ENCODE results near the gene TMEM63A. TPM values are rescaled to one million over a fixed set of nuclear protein-coding genes. Genes with fewer than 3 reads are reported as not detected.

TMEM63A gene
- total and polyA plus RNA-seq, 2 donors (not counting 1 experiment from before 2014, with no cell fraction given): 14.5 to 24.1 TPM

DNA sequence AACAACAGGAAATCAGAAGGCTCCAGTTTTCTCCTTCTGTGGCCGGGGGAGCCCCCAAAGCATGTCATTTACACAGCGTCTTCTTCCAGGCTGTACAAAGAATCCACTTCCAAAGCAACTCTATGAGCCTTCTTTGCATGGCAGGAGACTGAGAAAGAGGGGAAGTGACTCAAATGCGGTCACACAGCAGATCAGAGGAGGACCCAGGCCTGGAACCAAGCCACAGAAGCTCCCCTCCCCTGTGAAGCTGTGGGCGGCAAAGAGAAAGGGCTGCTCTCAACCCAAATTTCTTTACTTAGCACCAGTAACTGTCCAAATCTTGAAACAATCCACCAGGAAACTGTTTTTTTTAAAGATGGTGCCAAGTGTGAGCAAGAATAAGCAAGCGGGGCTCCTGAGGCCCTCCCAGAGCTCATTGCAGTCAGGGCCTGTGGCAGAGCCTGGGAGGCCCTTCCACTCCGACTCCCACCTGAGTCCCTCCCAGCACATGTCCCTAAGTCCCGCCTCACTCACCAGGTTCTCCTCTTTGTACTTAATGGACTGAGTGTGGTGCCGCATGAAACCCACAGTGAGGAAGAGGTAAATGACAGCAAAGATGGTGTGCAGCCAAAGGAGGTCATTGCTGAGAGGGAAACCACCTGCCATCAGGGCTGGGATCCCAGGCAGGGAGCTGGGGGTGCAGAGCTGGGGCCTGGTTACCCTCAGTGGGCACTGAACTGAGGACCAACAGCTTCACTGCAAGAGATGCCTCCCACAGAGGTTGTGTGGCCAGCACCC, 15.9 kb downstream of the TMEM63A start:
- no peak overlapping the region for H2AFZ ChIP-seq (ENCODE audit: low read length)
- H3K27me3 ChIP-seq (ENCODE audit: control insufficient read depth, insufficient read depth, low read length): no peaks in the 10 kb centered on the region
- DNase-seq (ENCODE audit: low read depth in 2 of 2): peak; percentile 55 to 87
- peaks cover 7% of the 10 kb centered on the region for H3K4me1 ChIP-seq (ENCODE audit: control insufficient read depth, extremely low read depth, insufficient read depth, low read length)
- no peak overlapping the region for H3K4me2 ChIP-seq (ENCODE audit: extremely low read depth, insufficient read depth, low read length)
- H3K79me2 ChIP-seq (ENCODE audit: control insufficient read depth, insufficient read depth, low read length): no peaks in the 10 kb centered on the region
- H3K9ac ChIP-seq (ENCODE audit: insufficient read depth, low read length): no peak overlapping the region
- no peaks in the 10 kb centered on the region for H4K20me1 ChIP-seq (ENCODE audit: control insufficient read depth, extremely low read depth, insufficient read depth, low read length)
- no peak overlapping the region for H3K4me3 ChIP-seq (replicated peaks in 1 of 4; ENCODE audit: control extremely low read depth in 1 of 4, insufficient read depth in 1 of 4, low read depth in 3 of 4, low read length in 4 of 4)
- peaks cover 23% of the 10 kb centered on the region for H3K36me3 ChIP-seq (ENCODE audit: control insufficient read depth, insufficient read depth, low read length)
- H3K9me3 ChIP-seq (ENCODE audit: control insufficient read depth, insufficient read depth, low read depth, low read length): no peaks in the 10 kb centered on the region
- no peak overlapping the region for H3K27ac ChIP-seq (ENCODE audit: insufficient read depth, low read length)
- no peak for TF ChIP-seq EZH2 (IDR thresholded peaks at IDR 0.05; ENCODE audit: low read length, missing control alignments)
- TF ChIP-seq, protein P1, sequence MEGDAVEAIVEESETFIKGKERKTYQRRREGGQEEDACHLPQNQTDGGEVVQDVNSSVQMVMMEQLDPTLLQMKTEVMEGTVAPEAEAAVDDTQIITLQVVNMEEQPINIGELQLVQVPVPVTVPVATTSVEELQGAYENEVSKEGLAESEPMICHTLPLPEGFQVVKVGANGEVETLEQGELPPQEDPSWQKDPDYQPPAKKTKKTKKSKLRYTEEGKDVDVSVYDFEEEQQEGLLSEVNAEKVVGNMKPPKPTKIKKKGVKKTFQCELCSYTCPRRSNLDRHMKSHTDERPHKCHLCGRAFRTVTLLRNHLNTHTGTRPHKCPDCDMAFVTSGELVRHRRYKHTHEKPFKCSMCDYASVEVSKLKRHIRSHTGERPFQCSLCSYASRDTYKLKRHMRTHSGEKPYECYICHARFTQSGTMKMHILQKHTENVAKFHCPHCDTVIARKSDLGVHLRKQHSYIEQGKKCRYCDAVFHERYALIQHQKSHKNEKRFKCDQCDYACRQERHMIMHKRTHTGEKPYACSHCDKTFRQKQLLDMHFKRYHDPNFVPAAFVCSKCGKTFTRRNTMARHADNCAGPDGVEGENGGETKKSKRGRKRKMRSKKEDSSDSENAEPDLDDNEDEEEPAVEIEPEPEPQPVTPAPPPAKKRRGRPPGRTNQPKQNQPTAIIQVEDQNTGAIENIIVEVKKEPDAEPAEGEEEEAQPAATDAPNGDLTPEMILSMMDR (conservative IDR thresholded peaks at IDR 0.05 in 1 of 2, IDR thresholded peaks at IDR 0.05 in 1 of 2; ENCODE audit: low read depth in 1 of 2, low read length in 2 of 2): no peak

DNA sequence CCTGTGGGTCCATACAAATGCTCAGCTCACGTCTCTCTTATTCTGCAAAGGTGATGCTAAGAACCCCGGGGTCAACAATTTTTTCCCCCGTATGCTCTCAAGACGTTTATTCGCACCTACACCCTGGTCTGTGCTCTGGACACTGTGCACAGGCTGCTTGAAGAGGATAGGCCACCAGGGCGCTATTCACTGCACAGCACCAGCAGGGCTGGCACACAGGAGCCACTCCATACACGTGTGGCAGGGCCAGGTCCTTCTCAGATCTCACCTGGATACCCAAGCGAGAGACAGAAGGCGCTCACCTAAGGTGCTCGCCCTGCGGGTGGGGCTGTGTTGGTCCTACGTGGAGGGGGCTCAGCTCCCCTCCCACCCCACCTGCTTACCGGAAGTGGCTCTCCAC, 16.7 kb downstream of the TMEM63A start:
- no peak overlapping the region for H3K4me2 ChIP-seq (ENCODE audit: extremely low read depth, insufficient read depth, low read length)

DNA sequence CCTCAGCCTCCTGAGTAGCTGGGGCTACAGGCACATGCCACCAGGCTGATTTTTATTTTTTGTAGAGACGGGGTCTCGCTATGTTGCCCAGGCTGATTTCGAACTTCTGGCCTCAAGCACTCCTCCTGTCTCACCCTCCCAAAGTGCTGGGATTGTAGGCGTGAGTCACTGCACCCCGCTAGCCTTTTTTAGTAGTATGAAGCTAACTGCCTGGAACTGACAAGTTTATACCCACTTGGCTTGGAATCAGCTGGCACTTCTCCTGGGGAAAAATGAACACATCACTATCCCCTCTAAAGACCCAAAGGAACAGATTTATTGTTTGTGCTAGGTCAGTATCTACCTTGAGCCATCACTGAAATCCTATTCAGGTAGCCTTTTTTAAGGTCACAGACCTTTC, 19.0 kb downstream of the TMEM63A start:
- peaks cover 29% of the 10 kb centered on the region for H3K36me3 ChIP-seq (ENCODE audit: control insufficient read depth, insufficient read depth, low read length)
- H3K79me2 ChIP-seq (ENCODE audit: control insufficient read depth, insufficient read depth, low read length): no peaks in the 10 kb centered on the region
- no peak overlapping the region for H3K4me3 ChIP-seq (replicated peaks in 1 of 4; ENCODE audit: control extremely low read depth in 1 of 4, insufficient read depth in 1 of 4, low read depth in 3 of 4, low read length in 4 of 4)
- no peak overlapping the region for H3K9ac ChIP-seq (ENCODE audit: insufficient read depth, low read length)
- H2AFZ ChIP-seq (ENCODE audit: low read length): no peak overlapping the region
- no peak overlapping the region for H3K27ac ChIP-seq (ENCODE audit: insufficient read depth, low read length)
- no peak for TF ChIP-seq EZH2 (IDR thresholded peaks at IDR 0.05; ENCODE audit: low read length, missing control alignments)
- TF ChIP-seq, protein P1 (conservative IDR thresholded peaks at IDR 0.05 in 1 of 2, IDR thresholded peaks at IDR 0.05 in 1 of 2; ENCODE audit: low read depth in 1 of 2, low read length in 2 of 2): no peak
- H4K20me1 ChIP-seq (ENCODE audit: control insufficient read depth, extremely low read depth, insufficient read depth, low read length): no peaks in the 10 kb centered on the region
- peak; percentile 49 to 54 for DNase-seq (ENCODE audit: low read depth in 2 of 2)
- H3K4me2 ChIP-seq (ENCODE audit: extremely low read depth, insufficient read depth, low read length): no peak overlapping the region
- H3K9me3 ChIP-seq (ENCODE audit: control insufficient read depth, insufficient read depth, low read depth, low read length): no peaks in the 10 kb centered on the region
- H3K4me1 ChIP-seq (ENCODE audit: control insufficient read depth, extremely low read depth, insufficient read depth, low read length): peaks cover 7% of the 10 kb centered on the region
- H3K27me3 ChIP-seq (ENCODE audit: control insufficient read depth, insufficient read depth, low read length): no peaks in the 10 kb centered on the region

More for the DNA sequence above, 16.7 kb downstream of the TMEM63A start:
- Histone ChIP-seq H3K79me2 (ENCODE audit: control insufficient read depth, insufficient read depth, low read length) (no peaks in the 10 kb centered on the region), H4K20me1 (ENCODE audit: control insufficient read depth, extremely low read depth, insufficient read depth, low read length) (no peaks in the 10 kb centered on the region), H3K9me3 (ENCODE audit: control insufficient read depth, insufficient read depth, low read depth, low read length) (no peaks in the 10 kb centered on the region), H2AFZ (ENCODE audit: low read length) (no peak overlapping the region), H3K27ac (ENCODE audit: insufficient read depth, low read length) (no peak overlapping the region), H3K9ac (ENCODE audit: insufficient read depth, low read length) (no peak overlapping the region), H3K27me3 (ENCODE audit: control insufficient read depth, insufficient read depth, low read length) (no peaks in the 10 kb centered on the region), H3K4me3 (replicated peaks in 1 of 4; ENCODE audit: control extremely low read depth in 1 of 4, insufficient read depth in 1 of 4, low read depth in 3 of 4, low read length in 4 of 4) (no peak overlapping the region), H3K36me3 (ENCODE audit: control insufficient read depth, insufficient read depth, low read length) (peaks cover 27% of the 10 kb centered on the region), H3K4me1 (ENCODE audit: control insufficient read depth, extremely low read depth, insufficient read depth, low read length) (peaks cover 7% of the 10 kb centered on the region)
- DNase-seq (ENCODE audit: low read depth in 2 of 2): no peak
- TF ChIP-seq, protein P1 (conservative IDR thresholded peaks at IDR 0.05 in 1 of 2, IDR thresholded peaks at IDR 0.05 in 1 of 2; ENCODE audit: low read depth in 1 of 2, low read length in 2 of 2): no peak
- TF ChIP-seq EZH2 (IDR thresholded peaks at IDR 0.05; ENCODE audit: low read length, missing control alignments): no peak

Measured in fibroblast of lung (primary cell).